ENCODE results near the gene MT1X.

DNA sequence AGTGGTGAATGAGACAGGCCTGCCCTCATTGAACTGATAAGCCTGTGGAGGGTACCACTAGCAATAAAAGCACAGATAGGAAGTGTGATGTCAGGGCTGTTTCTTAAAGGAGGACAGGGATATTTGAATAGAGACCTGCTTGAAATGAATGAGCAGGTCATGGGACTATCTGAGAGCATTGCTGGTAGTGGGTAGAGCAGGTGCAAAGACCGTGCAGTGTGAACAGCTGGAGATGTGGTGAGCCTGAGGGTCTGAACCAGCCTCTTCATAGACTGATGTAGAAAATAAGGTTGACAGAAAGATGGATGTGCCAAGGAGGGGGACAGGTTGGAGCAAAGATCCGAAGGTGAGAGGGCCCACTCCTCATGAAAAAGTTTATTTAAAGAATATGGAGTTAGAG lies 50.1 kb downstream of the MT1X start:
- TF ChIP-seq, protein P1, sequence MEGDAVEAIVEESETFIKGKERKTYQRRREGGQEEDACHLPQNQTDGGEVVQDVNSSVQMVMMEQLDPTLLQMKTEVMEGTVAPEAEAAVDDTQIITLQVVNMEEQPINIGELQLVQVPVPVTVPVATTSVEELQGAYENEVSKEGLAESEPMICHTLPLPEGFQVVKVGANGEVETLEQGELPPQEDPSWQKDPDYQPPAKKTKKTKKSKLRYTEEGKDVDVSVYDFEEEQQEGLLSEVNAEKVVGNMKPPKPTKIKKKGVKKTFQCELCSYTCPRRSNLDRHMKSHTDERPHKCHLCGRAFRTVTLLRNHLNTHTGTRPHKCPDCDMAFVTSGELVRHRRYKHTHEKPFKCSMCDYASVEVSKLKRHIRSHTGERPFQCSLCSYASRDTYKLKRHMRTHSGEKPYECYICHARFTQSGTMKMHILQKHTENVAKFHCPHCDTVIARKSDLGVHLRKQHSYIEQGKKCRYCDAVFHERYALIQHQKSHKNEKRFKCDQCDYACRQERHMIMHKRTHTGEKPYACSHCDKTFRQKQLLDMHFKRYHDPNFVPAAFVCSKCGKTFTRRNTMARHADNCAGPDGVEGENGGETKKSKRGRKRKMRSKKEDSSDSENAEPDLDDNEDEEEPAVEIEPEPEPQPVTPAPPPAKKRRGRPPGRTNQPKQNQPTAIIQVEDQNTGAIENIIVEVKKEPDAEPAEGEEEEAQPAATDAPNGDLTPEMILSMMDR (IDR thresholded peaks at IDR 0.05; ENCODE audit: low read depth, low read length, missing input control): no peak
- no peak for TF ChIP-seq GABPA (IDR thresholded peaks at IDR 0.05 in 1 of 2, conservative IDR thresholded peaks at IDR 0.05 in 1 of 2)
- no peak for TF ChIP-seq FOXA1 (IDR thresholded peaks at IDR 0.05)
- TF ChIP-seq, protein P2, sequence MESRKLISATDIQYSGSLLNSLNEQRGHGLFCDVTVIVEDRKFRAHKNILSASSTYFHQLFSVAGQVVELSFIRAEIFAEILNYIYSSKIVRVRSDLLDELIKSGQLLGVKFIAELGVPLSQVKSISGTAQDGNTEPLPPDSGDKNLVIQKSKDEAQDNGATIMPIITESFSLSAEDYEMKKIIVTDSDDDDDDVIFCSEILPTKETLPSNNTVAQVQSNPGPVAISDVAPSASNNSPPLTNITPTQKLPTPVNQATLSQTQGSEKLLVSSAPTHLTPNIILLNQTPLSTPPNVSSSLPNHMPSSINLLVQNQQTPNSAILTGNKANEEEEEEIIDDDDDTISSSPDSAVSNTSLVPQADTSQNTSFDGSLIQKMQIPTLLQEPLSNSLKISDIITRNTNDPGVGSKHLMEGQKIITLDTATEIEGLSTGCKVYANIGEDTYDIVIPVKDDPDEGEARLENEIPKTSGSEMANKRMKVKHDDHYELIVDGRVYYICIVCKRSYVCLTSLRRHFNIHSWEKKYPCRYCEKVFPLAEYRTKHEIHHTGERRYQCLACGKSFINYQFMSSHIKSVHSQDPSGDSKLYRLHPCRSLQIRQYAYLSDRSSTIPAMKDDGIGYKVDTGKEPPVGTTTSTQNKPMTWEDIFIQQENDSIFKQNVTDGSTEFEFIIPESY (IDR thresholded peaks at IDR 0.05): no peak
- TF ChIP-seq RAD21 (IDR thresholded peaks at IDR 0.05): no peak
- TF ChIP-seq TAF1 (conservative IDR thresholded peaks at IDR 0.05): no peak
- TF ChIP-seq JUND (IDR thresholded peaks at IDR 0.05): no peak
- TF ChIP-seq EGR1 (IDR thresholded peaks at IDR 0.05; ENCODE audit: low read depth in 2 of 2): no peak
- TF ChIP-seq SP1 (IDR thresholded peaks at IDR 0.05): no peak
- TF ChIP-seq, protein P3, sequence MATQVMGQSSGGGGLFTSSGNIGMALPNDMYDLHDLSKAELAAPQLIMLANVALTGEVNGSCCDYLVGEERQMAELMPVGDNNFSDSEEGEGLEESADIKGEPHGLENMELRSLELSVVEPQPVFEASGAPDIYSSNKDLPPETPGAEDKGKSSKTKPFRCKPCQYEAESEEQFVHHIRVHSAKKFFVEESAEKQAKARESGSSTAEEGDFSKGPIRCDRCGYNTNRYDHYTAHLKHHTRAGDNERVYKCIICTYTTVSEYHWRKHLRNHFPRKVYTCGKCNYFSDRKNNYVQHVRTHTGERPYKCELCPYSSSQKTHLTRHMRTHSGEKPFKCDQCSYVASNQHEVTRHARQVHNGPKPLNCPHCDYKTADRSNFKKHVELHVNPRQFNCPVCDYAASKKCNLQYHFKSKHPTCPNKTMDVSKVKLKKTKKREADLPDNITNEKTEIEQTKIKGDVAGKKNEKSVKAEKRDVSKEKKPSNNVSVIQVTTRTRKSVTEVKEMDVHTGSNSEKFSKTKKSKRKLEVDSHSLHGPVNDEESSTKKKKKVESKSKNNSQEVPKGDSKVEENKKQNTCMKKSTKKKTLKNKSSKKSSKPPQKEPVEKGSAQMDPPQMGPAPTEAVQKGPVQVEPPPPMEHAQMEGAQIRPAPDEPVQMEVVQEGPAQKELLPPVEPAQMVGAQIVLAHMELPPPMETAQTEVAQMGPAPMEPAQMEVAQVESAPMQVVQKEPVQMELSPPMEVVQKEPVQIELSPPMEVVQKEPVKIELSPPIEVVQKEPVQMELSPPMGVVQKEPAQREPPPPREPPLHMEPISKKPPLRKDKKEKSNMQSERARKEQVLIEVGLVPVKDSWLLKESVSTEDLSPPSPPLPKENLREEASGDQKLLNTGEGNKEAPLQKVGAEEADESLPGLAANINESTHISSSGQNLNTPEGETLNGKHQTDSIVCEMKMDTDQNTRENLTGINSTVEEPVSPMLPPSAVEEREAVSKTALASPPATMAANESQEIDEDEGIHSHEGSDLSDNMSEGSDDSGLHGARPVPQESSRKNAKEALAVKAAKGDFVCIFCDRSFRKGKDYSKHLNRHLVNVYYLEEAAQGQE (IDR thresholded peaks at IDR 0.05): no peak
- TF ChIP-seq YY1 (IDR thresholded peaks at IDR 0.05): no peak
- TF ChIP-seq, protein P4, sequence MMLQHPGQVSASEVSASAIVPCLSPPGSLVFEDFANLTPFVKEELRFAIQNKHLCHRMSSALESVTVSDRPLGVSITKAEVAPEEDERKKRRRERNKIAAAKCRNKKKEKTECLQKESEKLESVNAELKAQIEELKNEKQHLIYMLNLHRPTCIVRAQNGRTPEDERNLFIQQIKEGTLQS (IDR thresholded peaks at IDR 0.05): no peak
- TF ChIP-seq, protein P5, sequence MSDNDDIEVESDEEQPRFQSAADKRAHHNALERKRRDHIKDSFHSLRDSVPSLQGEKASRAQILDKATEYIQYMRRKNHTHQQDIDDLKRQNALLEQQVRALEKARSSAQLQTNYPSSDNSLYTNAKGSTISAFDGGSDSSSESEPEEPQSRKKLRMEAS (IDR thresholded peaks at IDR 0.05): no peak
- TF ChIP-seq HNF4G (IDR thresholded peaks at IDR 0.05): no peak
